ENCODE measurements around the gene PBX4. TPM values are rescaled to one million over a fixed set of nuclear protein-coding genes. Genes with fewer than 3 reads are reported as not detected.

The PBX4 gene
- total RNA-seq, 2 experiments from 2014 or later: 5.0 to 6.7 TPM

DNA sequence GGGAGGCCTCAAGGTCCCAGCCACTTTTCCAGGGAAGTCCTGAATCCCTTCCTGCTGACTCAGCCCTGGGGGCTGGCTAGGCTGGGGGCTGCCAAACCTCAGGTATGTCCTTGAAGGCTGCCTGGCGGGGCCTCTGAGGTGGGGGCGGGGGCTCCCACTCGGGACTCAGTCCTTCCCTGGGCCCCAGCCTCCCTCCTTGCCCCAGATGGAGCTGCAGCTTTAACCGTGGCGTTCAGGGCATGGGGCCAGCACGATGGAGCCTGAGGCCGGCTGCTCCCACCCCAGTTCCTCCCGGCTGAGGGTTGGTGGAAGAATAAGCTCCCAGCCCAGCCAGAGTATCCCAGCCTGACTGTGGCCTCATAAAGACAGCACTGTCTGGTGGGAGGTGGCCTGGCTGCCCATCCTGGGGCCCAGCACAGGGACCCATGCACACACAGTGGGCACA, 68.0 kb downstream of the PBX4 start:
- Histone ChIP-seq H3K9me3 (ENCODE audit: low read length) (no peaks in the 10 kb centered on the region), H3K4me1 (ENCODE audit: insufficient read depth, low read length, poor library complexity, severe bottlenecking) (no peaks in the 10 kb centered on the region), H3K4me3 (ENCODE audit: low read depth, low read length, poor library complexity, severe bottlenecking) (no peak overlapping the region), H3K36me3 (ENCODE audit: insufficient read depth, low read length) (no peaks in the 10 kb centered on the region), H3K9me2 (ENCODE audit: insufficient read depth, low read length) (no peaks in the 10 kb centered on the region), H3K4me2 (ENCODE audit: low read length) (no peak overlapping the region), H2AFZ (ENCODE audit: low read length) (no peak overlapping the region), H3K79me2 (ENCODE audit: insufficient read depth, low read depth, low read length) (no peaks in the 10 kb centered on the region), H4K20me1 (ENCODE audit: insufficient read depth, low read length) (no peaks in the 10 kb centered on the region), H3K27ac (ENCODE audit: low read depth, low read length, poor library complexity, severe bottlenecking) (no peak overlapping the region)
- no TSS peak for BruUV-seq (replicated peaks)
- CTCF ChIA-PET (ENCODE audit: unreplicated experiment): no interaction called here
- no peak for TF ChIP-seq EZH2phosphoT487 (IDR thresholded peaks at IDR 0.05; ENCODE audit: borderline replicate concordance, low read depth, low read length)
- TF ChIP-seq, protein P1, sequence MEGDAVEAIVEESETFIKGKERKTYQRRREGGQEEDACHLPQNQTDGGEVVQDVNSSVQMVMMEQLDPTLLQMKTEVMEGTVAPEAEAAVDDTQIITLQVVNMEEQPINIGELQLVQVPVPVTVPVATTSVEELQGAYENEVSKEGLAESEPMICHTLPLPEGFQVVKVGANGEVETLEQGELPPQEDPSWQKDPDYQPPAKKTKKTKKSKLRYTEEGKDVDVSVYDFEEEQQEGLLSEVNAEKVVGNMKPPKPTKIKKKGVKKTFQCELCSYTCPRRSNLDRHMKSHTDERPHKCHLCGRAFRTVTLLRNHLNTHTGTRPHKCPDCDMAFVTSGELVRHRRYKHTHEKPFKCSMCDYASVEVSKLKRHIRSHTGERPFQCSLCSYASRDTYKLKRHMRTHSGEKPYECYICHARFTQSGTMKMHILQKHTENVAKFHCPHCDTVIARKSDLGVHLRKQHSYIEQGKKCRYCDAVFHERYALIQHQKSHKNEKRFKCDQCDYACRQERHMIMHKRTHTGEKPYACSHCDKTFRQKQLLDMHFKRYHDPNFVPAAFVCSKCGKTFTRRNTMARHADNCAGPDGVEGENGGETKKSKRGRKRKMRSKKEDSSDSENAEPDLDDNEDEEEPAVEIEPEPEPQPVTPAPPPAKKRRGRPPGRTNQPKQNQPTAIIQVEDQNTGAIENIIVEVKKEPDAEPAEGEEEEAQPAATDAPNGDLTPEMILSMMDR (conservative IDR thresholded peaks at IDR 0.05; ENCODE audit: low read length): no peak
- DNase-seq (ENCODE audit: low spot score): no peak
- intact Hi-C loops (cut with micrococcal nuclease; ENCODE audit: unreplicated experiment): no loop called here
- POLR2A ChIA-PET: no interaction called here

DNA sequence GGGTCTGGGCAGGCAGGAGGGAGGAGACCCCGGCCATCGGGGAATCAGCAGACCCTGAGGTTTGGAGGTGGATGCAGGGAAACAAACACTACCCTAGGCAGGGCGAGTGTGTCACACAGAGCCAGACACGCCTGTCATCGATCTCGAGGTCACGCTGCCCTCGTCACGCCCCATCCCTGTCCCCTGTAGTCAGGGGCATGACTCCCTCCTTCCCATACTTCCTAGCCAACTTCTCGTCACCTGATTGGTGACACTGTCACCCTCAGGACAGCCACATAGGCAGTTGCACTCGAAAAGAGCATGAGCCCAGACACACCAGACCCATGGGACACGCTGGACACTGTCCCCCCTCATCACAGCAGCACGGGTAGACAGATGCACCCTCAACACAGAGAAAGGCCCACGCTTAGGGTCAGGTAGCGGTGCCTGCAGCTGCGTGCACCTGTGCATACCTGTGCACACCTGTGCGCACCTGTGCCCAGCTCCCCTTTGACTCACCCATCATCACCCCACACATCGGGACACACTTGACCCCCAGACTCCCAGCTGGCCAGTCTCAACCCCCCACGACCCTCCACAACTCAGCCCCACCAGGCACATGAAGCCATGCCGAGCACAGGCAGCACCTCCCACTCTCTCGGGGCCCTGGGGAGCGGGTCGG, 68.6 kb downstream of the PBX4 start:
- BruUV-seq (replicated peaks): no TSS peak
- Histone ChIP-seq H2AFZ (ENCODE audit: low read length) (no peak overlapping the region), H3K9me3 (ENCODE audit: low read length) (no peaks in the 10 kb centered on the region), H3K4me3 (ENCODE audit: low read depth, low read length, poor library complexity, severe bottlenecking) (no peak overlapping the region), H3K4me1 (ENCODE audit: insufficient read depth, low read length, poor library complexity, severe bottlenecking) (no peaks in the 10 kb centered on the region), H3K27ac (ENCODE audit: low read depth, low read length, poor library complexity, severe bottlenecking) (no peak overlapping the region), H3K9me2 (ENCODE audit: insufficient read depth, low read length) (no peaks in the 10 kb centered on the region), H3K36me3 (ENCODE audit: insufficient read depth, low read length) (no peaks in the 10 kb centered on the region), H3K79me2 (ENCODE audit: insufficient read depth, low read depth, low read length) (no peaks in the 10 kb centered on the region), H4K20me1 (ENCODE audit: insufficient read depth, low read length) (no peaks in the 10 kb centered on the region), H3K4me2 (ENCODE audit: low read length) (no peak overlapping the region)
- no peak for TF ChIP-seq EZH2phosphoT487 (IDR thresholded peaks at IDR 0.05; ENCODE audit: borderline replicate concordance, low read depth, low read length)
- TF ChIP-seq, protein P1 (conservative IDR thresholded peaks at IDR 0.05; ENCODE audit: low read length): no peak
- ChIA-PET CTCF (ENCODE audit: unreplicated experiment) (no interaction called here), POLR2A (no interaction called here)
- no peak for DNase-seq (ENCODE audit: low spot score)
- intact Hi-C loops (cut with micrococcal nuclease; ENCODE audit: unreplicated experiment): no loop called here

DNA sequence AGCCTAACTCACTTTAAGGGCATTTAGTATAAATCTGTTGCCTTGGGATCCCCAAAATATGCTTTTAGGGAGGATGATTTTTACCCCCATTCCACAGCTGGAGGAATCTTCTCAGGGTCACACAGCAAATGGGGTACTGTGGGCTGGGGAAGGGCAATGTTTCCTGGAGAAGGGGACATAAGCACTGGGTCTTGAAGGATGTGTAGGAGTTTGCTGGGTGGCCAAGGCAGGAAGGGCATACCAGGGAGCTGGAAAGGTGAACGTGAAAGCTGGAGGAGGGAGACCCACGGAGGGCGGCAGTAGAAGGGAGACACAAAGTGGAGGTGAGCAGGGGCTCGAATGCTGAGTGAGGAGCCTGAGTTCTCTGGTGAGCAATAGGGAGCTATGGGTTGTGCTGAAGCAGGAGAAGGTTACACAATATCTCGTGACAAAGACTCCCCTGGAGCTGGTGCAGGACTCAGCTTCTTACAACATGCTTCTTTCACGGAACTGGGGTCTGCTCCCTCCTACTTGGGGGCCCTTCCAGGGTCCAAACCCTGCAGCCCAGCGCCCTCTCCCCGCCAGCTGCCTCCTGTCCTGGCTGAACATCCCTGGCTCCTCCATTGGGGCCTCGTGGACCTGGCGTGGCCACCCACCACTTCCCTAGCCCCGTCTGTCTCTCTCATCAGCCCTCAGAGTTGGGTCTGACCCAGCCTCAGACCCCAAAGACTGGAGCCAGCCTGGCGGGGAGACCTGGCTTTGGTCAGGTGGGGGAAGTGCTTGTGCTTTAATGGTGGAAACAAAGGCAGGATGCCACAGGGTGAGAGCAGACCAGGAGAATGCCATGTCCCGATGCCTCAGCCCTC, 69.3 kb downstream of the PBX4 start:
- Histone ChIP-seq H3K4me3 (ENCODE audit: low read depth, low read length, poor library complexity, severe bottlenecking) (no peak overlapping the region), H2AFZ (ENCODE audit: low read length) (no peak overlapping the region), H3K27ac (ENCODE audit: low read depth, low read length, poor library complexity, severe bottlenecking) (no peak overlapping the region), H4K20me1 (ENCODE audit: insufficient read depth, low read length) (no peaks in the 10 kb centered on the region), H3K36me3 (ENCODE audit: insufficient read depth, low read length) (no peaks in the 10 kb centered on the region), H3K4me2 (ENCODE audit: low read length) (no peak overlapping the region), H3K4me1 (ENCODE audit: insufficient read depth, low read length, poor library complexity, severe bottlenecking) (no peaks in the 10 kb centered on the region), H3K9me3 (ENCODE audit: low read length) (no peaks in the 10 kb centered on the region), H3K79me2 (ENCODE audit: insufficient read depth, low read depth, low read length) (no peaks in the 10 kb centered on the region), H3K9me2 (ENCODE audit: insufficient read depth, low read length) (no peaks in the 10 kb centered on the region)
- DNase-seq (ENCODE audit: low spot score): no peak
- TF ChIP-seq EZH2phosphoT487 (IDR thresholded peaks at IDR 0.05; ENCODE audit: borderline replicate concordance, low read depth, low read length): no peak
- TF ChIP-seq, protein P1 (conservative IDR thresholded peaks at IDR 0.05; ENCODE audit: low read length): no peak
- POLR2A ChIA-PET: interaction anchor here (0.6 kb wide), 1 partner anchor 623 kb away, joined by 6 read pairs; no protein-coding TSS in a partner anchor
- CTCF ChIA-PET (ENCODE audit: unreplicated experiment): no interaction called here
- no TSS peak for BruUV-seq (replicated peaks)
- intact Hi-C loops (cut with micrococcal nuclease; ENCODE audit: unreplicated experiment): no loop called here
